Measurements from ENCODE around the gene ACOT12.
"Not testable (repeated sequence)": the region's sequence is repeated elsewhere in the genome, so short reads cannot be mapped to it uniquely, and the experiment has no call there.

Gene ACOT12

DNA sequence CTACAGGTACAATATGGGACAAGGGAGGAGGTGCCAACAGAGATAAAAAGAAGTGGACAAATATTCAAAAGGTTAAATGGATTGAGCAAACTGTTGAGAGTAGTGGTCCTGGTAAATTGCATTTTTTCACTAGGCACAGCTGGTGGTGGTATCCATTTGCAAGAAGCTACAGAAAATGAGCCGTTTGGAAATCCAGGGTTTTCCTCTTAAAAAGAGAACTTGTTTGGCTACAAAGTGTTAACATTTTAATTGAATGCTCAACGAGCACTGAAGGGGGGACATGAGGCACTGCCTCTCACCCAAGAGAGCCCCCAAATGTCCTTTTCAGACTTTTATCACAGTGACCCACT, 93.0 kb downstream of the ACOT12 start:
- DNase-seq (ENCODE audit: low spot score), result no peak
- TF ChIP-seq, protein P1, sequence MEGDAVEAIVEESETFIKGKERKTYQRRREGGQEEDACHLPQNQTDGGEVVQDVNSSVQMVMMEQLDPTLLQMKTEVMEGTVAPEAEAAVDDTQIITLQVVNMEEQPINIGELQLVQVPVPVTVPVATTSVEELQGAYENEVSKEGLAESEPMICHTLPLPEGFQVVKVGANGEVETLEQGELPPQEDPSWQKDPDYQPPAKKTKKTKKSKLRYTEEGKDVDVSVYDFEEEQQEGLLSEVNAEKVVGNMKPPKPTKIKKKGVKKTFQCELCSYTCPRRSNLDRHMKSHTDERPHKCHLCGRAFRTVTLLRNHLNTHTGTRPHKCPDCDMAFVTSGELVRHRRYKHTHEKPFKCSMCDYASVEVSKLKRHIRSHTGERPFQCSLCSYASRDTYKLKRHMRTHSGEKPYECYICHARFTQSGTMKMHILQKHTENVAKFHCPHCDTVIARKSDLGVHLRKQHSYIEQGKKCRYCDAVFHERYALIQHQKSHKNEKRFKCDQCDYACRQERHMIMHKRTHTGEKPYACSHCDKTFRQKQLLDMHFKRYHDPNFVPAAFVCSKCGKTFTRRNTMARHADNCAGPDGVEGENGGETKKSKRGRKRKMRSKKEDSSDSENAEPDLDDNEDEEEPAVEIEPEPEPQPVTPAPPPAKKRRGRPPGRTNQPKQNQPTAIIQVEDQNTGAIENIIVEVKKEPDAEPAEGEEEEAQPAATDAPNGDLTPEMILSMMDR (IDR thresholded peaks at IDR 0.05; ENCODE audit: extremely low read depth, insufficient read depth, missing control alignments), result no peak
- in situ Hi-C loops (cut with MboI; ENCODE audit: low pct_unique_long_range_greater_than_20kb, low sequenced_read_pairs, unreplicated experiment), result no loop called here

DNA sequence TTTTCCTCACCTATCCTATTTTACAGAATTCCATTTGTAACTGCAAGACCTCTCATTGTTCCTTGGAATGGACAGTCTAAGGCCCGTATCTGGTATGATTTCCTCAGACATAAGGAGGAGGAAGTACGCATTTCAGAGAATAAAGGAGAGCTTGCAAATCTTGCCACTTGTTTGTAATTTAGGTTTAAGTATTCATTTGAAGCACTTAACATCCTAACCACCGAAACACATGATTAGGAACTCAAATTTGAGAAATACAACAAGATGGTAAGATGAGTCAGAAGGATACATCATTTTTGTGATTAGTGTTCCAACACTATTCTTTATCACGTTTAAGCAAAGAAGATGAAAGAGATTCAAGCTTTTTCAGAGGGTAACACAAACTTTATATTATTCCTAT, 96.4 kb downstream of the ACOT12 start:
- TF ChIP-seq, protein P1 (IDR thresholded peaks at IDR 0.05; ENCODE audit: extremely low read depth, insufficient read depth, missing control alignments), result no peak
- DNase-seq (ENCODE audit: low spot score), result no peak
- in situ Hi-C loops (cut with MboI; ENCODE audit: low pct_unique_long_range_greater_than_20kb, low sequenced_read_pairs, unreplicated experiment), result no loop called here

DNA sequence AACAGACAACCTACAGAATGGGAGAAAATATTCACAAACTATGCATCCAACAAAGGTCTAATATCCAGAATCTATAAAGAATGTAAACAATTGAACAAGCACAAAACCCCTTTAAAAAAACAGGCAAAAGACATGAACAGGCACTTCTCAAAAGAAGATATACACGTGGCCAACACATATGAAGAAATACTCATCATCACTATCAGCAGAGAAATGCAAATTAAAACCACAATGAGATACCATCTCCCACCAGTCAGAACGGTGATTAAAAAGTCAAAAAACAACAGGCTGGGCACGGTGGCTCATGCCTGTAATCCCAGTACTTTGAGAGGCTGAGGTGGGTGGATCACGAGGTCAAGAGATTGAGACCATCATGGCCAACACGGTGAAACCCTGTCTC, 99.9 kb downstream of the ACOT12 start:
- in situ Hi-C loops (cut with MboI; ENCODE audit: low pct_unique_long_range_greater_than_20kb, low sequenced_read_pairs, unreplicated experiment); DNase-seq (ENCODE audit: low spot score): not testable (repeated sequence)

DNA sequence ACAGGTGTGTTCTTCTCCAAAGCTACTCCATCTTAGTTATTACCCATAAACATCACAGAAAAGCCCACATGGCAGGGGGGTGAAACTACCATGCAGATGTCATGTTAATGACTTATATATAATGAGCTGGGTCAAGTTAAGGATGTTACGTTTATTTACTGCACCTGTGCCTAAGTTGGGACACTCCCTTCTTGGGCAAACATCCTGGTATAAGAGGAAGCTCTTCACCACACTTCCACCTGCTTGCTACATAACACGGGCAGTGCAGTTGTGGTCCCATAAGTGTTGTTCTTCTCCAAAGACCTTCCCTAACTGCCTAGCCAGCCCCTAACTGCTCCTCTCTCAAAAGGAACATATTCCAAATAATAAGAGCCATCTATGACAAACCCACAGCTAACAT, 101.8 kb downstream of the ACOT12 start:
- DNase-seq (ENCODE audit: low spot score), result no peak
- in situ Hi-C loops (cut with MboI; ENCODE audit: low pct_unique_long_range_greater_than_20kb, low sequenced_read_pairs, unreplicated experiment), result no loop called here
- TF ChIP-seq, protein P1 (IDR thresholded peaks at IDR 0.05; ENCODE audit: extremely low read depth, insufficient read depth, missing control alignments), result no peak

DNA sequence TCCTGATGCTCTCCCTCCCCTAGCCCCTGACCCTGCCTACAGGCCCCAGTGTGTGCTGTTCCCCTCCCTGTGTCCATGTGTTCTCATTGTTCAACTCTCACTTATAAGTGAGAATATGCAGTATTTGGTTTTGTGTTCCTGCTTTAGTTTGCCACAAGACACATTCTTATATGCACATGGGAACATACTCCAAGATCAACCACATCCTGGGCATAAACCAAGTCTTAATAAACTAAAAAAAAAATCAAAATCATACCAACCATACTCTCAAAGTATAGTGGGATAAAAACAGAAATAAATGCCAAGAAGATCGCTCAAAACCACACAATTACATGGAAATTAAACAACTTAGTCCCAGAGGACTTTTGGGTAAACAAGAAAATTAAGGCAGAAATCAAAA, 103.8 kb downstream of the ACOT12 start:
- in situ Hi-C loops (cut with MboI; ENCODE audit: low pct_unique_long_range_greater_than_20kb, low sequenced_read_pairs, unreplicated experiment), result no loop called here
- DNase-seq (ENCODE audit: low spot score), result no peak
- TF ChIP-seq, protein P1 (IDR thresholded peaks at IDR 0.05; ENCODE audit: extremely low read depth, insufficient read depth, missing control alignments), result no peak

DNA sequence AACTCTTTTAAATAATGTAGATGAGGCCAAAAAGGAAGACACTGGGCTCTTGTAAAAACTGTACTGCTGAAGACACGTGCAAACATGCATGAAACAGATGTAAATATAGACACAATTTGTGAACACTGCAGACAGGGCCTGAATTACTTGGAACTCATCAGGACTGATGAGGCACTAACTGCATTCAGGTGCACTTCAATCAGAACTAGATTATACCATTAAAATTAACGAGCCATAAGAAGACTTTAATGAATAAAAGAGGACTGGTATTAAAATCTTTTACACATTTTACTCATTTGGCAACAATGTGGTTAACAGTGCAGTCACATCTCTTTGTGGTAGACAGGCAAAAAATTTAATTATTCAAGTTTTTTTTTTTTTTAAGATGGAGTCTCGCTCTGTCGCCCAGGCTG, 105.9 kb downstream of the ACOT12 start:
- in situ Hi-C loops (cut with MboI; ENCODE audit: low pct_unique_long_range_greater_than_20kb, low sequenced_read_pairs, unreplicated experiment), result no loop called here
- TF ChIP-seq, protein P1 (IDR thresholded peaks at IDR 0.05; ENCODE audit: extremely low read depth, insufficient read depth, missing control alignments), result no peak
- DNase-seq (ENCODE audit: low spot score), result peak; percentile 12

DNA sequence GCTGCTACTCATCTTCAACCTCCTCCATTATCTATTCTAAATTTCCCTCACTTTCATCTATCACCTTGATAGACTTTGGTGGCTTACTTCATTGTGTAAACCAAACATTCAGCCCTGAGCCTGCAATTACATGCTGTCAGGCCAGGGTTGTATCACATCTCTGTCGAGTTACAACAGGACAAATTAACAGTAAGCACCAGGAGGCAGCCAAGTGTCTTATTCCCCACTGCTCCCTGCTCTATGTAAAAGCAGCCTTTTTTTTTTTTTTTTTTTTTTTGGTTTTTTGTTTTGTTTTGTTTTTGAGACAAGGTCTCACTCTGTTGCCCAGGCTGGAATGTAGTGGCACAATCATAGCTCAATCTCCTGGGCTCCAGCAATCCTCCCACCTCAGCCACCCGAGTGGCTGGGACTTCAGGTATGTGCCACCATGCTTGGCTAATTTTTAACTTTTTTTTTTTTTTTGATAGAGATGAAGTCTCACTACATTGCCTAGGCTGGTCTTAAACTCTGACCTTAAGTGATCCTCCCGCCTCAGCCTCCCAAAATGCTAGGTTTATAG, 107.8 kb downstream of the ACOT12 start:
- DNase-seq (ENCODE audit: low spot score), result no peak
- TF ChIP-seq, protein P1 (IDR thresholded peaks at IDR 0.05; ENCODE audit: extremely low read depth, insufficient read depth, missing control alignments), result no peak
- in situ Hi-C loops (cut with MboI; ENCODE audit: low pct_unique_long_range_greater_than_20kb, low sequenced_read_pairs, unreplicated experiment), result no loop called here

All from GM13977 (cell line).